Astrocyte (in vitro differentiated cells and primary cell): Measurements from ENCODE around the gene TMEM127. TPM values are rescaled to one million over a fixed set of nuclear protein-coding genes. Genes with fewer than 3 reads are reported as not detected.

Source experiments
- DNase-seq: peaks from one replicate; pipeline ENCODE4 v3.0.0-alpha.2; 2010; ENCODE audit warnings: low read depth
- FAIRE-seq: peaks from 2 replicates; lab custom pipeline; 2011; peaks lifted over from hg19 to GRCh38; lab: Jason Lieb, UNC
- H2AFZ ChIP-seq: 2 replicates; pipeline ENCODE4 v1.6.0; 2012; ENCODE audit warnings: low read depth, low read length, inconsistent platforms
- H3K27ac ChIP-seq: 2 replicates; pipeline ENCODE4 v1.5.1; 2011; ENCODE audit warnings: low read depth, low read length, inconsistent platforms
- H3K27me3 ChIP-seq: 2 replicates; pipeline ENCODE4 v1.6.0; 2011; ENCODE audit warnings: low read length, inconsistent platforms; ENCODE audit not compliant: insufficient read depth
- H3K36me3 ChIP-seq: 2 replicates; pipeline ENCODE4 v1.5.1; 2011; ENCODE audit warnings: low read length, inconsistent platforms; ENCODE audit not compliant: insufficient read depth
- H3K4me1 ChIP-seq: 2 replicates; pipeline ENCODE4 v1.5.1; 2011; ENCODE audit warnings: low read length, inconsistent platforms; ENCODE audit not compliant: insufficient read depth
- H3K4me2 ChIP-seq: 2 replicates; pipeline ENCODE4 v1.6.0; 2012; ENCODE audit warnings: low read length, inconsistent platforms
- H3K4me3 ChIP-seq: 2 replicates; pipeline ENCODE4 v1.5.1; 2011; ENCODE audit warnings: low read depth, mild to moderate bottlenecking, low read length, inconsistent platforms; ENCODE audit not compliant: insufficient read depth
- H3K79me2 ChIP-seq: 2 replicates; pipeline ENCODE4 v1.6.0; 2012; ENCODE audit warnings: mild to moderate bottlenecking, low read length, inconsistent platforms; ENCODE audit not compliant: insufficient read depth
- H3K9ac ChIP-seq: 2 replicates; pipeline ENCODE4 v1.6.0; 2012; ENCODE audit warnings: mild to moderate bottlenecking, low read length, inconsistent platforms
- H3K9me3 ChIP-seq: 2 replicates; pipeline ENCODE4 v1.5.1; 2012; ENCODE audit warnings: low read depth, mild to moderate bottlenecking, low read length, inconsistent platforms; ENCODE audit not compliant: insufficient read depth
- H4K20me1 ChIP-seq: 2 replicates; pipeline ENCODE4 v1.6.0; 2012; ENCODE audit warnings: low read length, inconsistent platforms; ENCODE audit not compliant: insufficient read depth
- H3K27ac Mint-ChIP-seq: one replicate; pipeline ENCODE4 v1.8.0; 2021; ENCODE audit warnings: mild to moderate bottlenecking, mixed read lengths; ENCODE audit not compliant: unreplicated experiment
- H3K27me3 Mint-ChIP-seq: one replicate; pipeline ENCODE4 v1.8.0; 2021; ENCODE audit warnings: low read depth, mixed read lengths; ENCODE audit not compliant: unreplicated experiment
- H3K36me3 Mint-ChIP-seq: one replicate; pipeline ENCODE4 v1.8.0; 2021; ENCODE audit warnings: low read depth, mixed read lengths; ENCODE audit not compliant: unreplicated experiment
- H3K4me1 Mint-ChIP-seq: one replicate; pipeline ENCODE4 v1.8.0; 2021; ENCODE audit warnings: low read depth, mixed read lengths; ENCODE audit not compliant: unreplicated experiment
- H3K4me3 Mint-ChIP-seq: one replicate; pipeline ENCODE4 v1.8.0; 2021; ENCODE audit warnings: mild to moderate bottlenecking, moderate library complexity, mixed read lengths; ENCODE audit not compliant: unreplicated experiment
- H3K9me3 Mint-ChIP-seq: one replicate; pipeline ENCODE4 v1.8.0; 2021; ENCODE audit warnings: mild to moderate bottlenecking, mixed read lengths; ENCODE audit not compliant: unreplicated experiment
- EZH2 ChIP-seq: IDR thresholded peaks from 2 replicates; pipeline ENCODE4 v1.6.1; 2012; ENCODE audit warnings: mild to moderate bottlenecking, low read length, inconsistent platforms; ENCODE audit not compliant: insufficient read depth
- total RNA-seq: library from RNA; stranded (reverse); gene quantifications from 2 replicates; pipeline ENCODE4 v1.2.1, GENCODE V29; 2021
- TF ChIP-seq, protein P1 (sequence below): IDR thresholded peaks from 2 replicates; pipeline ENCODE4 v1.5.1; 2011; ENCODE audit warnings: low read depth, mild to moderate bottlenecking, inconsistent platforms, low read length, moderate library complexity; ENCODE audit not compliant: insufficient read depth

Gene TMEM127
- total RNA-seq, 1 donor from 2014 or later: 41.7 TPM

DNA sequence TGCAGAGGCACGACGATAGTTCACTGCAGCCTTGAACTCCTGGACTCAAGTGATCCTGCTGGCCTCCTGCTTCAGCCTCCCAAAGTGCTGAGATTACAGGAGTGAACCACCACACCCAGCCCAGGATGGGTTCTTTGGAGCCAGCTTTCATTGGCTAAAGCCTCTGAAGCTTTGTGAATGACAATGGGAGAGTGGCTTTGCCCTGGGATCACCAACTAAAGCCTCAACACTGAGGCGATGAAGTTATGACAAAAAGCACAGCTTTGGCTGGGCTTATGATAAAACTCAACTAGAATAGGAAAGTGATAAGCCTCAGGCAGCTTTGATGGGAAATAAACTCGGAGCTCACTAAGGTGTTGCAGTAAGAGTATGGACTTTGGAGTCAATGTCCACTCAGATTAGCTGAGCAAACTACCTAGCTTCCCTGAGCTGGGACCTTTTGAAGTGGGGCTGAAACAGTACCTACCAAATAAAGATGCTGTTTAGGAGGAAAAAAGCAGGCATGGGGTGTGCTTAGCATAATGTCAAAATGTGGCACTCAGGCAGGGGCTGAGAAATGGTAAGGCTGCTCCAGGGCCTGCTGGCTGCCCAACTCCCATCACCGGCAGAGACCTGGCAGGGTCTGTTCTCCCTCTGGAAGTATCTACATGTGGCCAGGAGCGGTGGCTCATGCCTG is 4.3 kb downstream of the TMEM127 start:
- H3K27me3 ChIP-seq: no peaks in the 10 kb centered on the region
- H3K4me2 ChIP-seq: no peak overlapping the region
- H3K36me3 ChIP-seq: peaks cover 4% of the 10 kb centered on the region
- H3K9me3 ChIP-seq: no peaks in the 10 kb centered on the region
- no peak overlapping the region for H2AFZ ChIP-seq
- Mint-ChIP-seq H3K27me3 (no peaks in the 10 kb centered on the region), H3K4me3 (no peak overlapping the region), H3K9me3 (no peaks in the 10 kb centered on the region), H3K36me3 (peaks cover 2% of the 10 kb centered on the region), H3K4me1 (peaks cover 38% of the 10 kb centered on the region), H3K27ac (peak overlapping the region; percentile 18)
- TF ChIP-seq EZH2: no peak
- TF ChIP-seq, protein P1, sequence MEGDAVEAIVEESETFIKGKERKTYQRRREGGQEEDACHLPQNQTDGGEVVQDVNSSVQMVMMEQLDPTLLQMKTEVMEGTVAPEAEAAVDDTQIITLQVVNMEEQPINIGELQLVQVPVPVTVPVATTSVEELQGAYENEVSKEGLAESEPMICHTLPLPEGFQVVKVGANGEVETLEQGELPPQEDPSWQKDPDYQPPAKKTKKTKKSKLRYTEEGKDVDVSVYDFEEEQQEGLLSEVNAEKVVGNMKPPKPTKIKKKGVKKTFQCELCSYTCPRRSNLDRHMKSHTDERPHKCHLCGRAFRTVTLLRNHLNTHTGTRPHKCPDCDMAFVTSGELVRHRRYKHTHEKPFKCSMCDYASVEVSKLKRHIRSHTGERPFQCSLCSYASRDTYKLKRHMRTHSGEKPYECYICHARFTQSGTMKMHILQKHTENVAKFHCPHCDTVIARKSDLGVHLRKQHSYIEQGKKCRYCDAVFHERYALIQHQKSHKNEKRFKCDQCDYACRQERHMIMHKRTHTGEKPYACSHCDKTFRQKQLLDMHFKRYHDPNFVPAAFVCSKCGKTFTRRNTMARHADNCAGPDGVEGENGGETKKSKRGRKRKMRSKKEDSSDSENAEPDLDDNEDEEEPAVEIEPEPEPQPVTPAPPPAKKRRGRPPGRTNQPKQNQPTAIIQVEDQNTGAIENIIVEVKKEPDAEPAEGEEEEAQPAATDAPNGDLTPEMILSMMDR: no peak
- no peak overlapping the region for H3K4me3 ChIP-seq
- peaks cover 30% of the 10 kb centered on the region for H3K4me1 ChIP-seq
- peak overlapping the region; percentile 43 for H3K9ac ChIP-seq
- H3K27ac ChIP-seq: no peak overlapping the region
- H4K20me1 ChIP-seq: peaks cover 71% of the 10 kb centered on the region
- H3K79me2 ChIP-seq: peaks cover 87% of the 10 kb centered on the region
- no peak for FAIRE-seq
- DNase-seq: no peak

DNA sequence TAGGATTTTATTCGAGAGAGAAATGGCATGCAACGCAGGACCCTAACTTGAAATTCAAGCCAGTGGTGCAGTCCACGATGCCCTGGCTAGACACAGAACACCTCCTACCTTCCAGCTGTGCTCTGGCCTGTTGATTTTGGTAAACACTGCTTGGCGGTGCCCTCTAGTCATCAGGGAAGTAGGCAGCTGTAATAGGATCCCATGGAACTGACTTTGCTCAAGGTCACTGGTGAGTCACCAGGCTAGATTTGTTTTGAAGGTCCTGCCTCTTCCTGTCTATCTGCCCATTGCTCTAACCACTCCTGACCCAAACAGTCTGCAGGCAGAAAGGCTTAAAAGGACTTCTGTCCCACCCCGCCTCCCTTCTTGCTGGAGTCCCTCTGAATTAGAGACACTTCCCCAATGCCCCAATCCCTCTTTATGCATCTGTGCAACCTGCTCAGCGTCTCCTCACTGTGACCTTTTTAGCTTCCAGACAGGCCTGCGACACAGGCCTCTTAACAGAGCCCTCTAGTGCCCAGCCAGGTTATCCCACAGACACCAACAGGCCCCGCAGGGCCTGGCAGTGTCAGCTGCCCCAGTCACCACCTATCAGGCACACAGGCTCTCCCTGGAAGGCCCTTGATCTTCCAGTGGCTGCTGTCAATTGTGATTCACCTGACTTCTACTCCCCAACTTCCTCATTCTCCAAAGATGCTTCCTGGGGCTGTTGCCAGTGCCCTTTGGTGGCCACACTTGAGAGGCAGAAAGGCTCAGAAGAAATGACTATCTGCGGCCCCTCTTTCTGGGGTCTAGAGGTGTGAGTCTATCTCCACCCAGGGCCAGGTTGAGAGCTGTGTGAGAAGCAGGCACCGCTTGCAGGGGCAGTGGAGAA is 5.2 kb downstream of the TMEM127 start:
- peaks cover 38% of the 10 kb centered on the region for H3K4me1 Mint-ChIP-seq
- H3K4me3 Mint-ChIP-seq: peak overlapping the region; percentile 67
- Histone ChIP-seq H4K20me1 (peaks cover 73% of the 10 kb centered on the region), H3K9ac (peak overlapping the region; percentile 43), H3K4me1 (peaks cover 29% of the 10 kb centered on the region), H2AFZ (no peak overlapping the region), H3K27ac (peak overlapping the region; percentile 48), H3K4me2 (peak overlapping the region; percentile 76), H3K9me3 (no peaks in the 10 kb centered on the region), H3K79me2 (peaks cover 82% of the 10 kb centered on the region), H3K27me3 (no peaks in the 10 kb centered on the region), H3K36me3 (peaks cover 4% of the 10 kb centered on the region), H3K4me3 (peak overlapping the region; percentile 5)
- peaks cover 2% of the 10 kb centered on the region for H3K36me3 Mint-ChIP-seq
- FAIRE-seq (no peak), DNase-seq (peak; percentile 81)
- no peaks in the 10 kb centered on the region for H3K9me3 Mint-ChIP-seq
- no peaks in the 10 kb centered on the region for H3K27me3 Mint-ChIP-seq
- peak overlapping the region; percentile 81 for H3K27ac Mint-ChIP-seq
- TF ChIP-seq, protein P1: peak; percentile 17
- no peak for TF ChIP-seq EZH2
